Superior temporal gyrus (tissue), 1 donor: ENCODE data around the gene EMSY.

Experiments used
- DNase-seq: peaks from one replicate; pipeline ENCODE4 v3.0.0-alpha.2; 2016; ENCODE audit errors: extremely low spot score

Gene EMSY

DNA sequence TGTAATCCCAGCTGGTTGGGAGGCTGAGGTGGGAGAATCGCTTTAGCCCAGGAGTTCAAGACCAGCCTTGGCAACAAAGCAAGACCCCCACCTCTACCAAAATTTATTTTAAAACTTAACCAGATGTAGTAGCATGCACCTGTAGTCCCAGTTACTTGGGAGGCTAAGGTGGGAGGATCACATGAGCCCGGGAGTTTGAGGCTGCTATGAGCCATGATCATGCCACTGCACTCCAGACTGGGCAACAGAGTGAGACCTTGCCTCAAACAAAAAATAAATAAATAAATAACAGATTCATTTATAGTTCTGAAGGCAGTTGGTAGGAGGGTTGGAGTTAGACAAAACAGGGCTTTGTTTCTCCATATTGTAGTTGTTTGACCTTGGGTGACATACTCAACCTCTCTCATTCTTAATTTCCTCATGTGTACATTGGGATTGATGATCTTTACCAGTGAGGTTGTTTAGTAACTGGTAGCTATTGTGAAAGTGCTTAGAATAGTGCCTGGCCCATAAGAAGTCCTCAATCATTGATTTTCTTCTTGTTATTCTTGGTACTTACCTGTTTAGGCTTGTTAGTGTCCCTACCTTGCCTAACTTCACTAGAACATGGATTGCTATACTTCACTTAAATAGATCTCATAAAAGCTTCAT lies 79.1 kb downstream of the EMSY start:
- no peak for DNase-seq

DNA sequence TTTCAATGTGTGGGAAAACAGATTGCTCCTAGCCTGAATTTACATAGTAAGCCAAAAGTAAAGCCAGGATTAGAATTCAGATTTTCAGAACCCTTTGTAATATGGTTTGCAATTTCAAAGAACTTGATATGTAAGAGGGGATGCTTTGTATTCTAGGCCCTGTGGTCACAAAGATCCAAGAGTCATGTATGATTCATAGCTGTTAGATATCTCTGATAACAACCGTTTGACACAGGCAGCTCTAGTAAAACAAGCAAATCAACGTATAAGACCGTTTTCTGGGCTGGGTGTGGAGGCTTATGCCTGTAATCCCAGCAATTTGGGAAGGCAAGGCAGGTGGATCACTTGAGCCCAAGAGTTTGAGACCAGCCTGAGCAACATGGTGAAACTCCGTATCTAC lies 79.6 kb downstream of the EMSY start:
- DNase-seq = no peak

DNA sequence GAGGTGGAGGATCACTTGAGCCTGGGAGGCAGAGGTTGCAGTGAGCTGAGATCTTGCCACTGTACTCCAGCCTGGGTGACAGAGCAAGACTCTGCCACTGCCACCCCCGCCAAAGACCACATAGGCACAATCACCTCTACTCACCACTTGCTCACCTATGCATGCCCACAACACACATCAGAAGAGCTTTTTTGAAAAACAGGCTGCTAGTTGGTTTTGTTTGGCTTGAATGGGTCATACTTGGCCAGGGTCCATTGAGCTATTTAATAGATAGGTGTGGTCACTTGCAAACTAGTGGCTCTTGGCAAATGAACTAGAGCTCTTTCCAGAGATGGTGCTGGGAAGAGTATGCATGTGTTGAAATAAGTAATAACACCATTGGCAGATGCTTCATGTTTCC lies 80.1 kb downstream of the EMSY start:
- no peak for DNase-seq

DNA sequence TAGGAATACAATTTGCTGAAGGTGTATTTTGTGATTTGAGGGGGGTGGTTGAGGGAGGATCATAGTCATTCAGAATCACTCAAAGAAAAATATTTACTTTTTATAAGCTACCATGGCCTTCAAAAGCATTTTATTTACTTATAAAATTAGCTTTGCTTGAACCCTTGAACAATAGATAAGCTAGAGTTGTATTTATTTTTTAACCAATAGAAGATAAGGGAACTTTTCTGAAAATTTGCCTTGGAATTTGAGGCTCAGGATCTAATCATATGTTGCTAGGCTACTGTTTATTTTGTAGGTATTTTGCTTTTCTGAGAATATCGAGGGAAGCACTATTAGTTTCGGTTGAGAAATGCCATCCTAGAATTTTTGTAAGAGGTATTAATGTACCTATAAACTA lies 82.1 kb downstream of the EMSY start:
- DNase-seq = no peak

DNA sequence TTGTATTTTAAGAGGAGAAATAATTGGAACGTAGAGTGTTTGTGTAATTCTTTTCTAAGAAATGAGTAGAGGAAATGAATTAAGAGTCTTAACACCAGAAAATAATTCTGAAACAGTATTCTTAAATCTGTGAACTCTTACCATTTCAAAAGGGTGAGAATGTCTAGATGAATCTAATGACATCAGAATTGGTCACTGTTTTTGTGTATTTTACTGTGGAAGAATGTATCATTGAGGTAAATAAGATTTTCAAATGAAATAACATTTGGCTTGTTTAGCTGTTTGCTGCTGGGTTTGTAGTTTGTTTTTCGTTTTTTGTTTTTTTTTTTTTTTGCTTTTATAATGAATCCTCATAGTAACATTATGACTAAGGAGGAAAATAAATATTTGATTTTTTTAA lies 97.6 kb downstream of the EMSY start:
- DNase-seq = no peak

DNA sequence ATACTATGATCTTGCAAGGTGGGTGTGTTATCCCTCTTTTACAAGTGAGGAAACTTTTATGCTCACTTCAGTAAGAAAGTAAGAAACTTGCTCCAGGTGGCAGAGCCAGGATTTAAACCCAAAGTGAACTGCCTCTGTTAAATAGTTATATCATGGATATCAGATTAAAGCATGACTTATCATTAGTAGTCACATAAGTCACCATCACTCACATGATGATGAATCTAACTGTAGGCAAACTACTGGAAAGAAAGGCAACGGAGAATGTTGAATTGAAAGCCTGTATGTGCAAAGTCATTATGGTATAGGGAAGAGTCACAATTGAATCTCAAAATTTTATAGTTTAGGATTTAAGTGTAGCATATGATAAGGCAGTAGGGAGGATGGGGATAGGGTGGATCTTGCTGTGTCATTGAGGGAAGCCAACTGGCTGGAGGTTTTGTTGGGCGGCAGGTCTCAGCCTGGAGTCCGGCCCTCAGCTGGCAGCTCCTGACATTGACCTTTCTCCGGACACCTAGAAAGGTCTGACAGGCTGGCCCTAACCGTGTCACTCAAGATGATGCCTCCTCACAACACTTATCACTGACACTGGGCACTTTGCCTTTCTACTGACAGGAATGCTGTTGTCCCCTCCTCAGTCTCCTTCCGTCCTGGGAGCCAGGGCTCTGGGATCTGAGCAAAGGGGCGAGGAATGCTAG lies 98.3 kb downstream of the EMSY start:
- no peak for DNase-seq

DNA sequence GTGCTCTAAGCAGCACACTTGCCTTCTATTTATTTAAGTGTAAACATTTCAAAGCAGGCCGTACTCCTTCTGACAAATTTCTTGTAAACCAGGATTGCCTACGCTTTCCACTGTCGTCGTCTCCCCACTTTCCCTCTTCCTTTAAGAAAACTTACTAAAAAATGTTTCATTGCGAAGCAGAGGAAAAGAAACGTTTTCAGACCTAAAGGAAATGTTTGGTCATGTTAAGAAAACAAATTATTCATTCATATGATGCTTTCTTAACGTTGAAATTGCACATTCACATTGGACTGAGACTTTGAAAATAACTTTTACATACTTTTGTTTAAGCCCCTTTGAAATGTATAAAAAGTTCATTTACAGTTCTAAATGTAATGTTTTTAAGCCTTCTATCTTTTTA lies 106.0 kb downstream of the EMSY start:
- no peak for DNase-seq

DNA sequence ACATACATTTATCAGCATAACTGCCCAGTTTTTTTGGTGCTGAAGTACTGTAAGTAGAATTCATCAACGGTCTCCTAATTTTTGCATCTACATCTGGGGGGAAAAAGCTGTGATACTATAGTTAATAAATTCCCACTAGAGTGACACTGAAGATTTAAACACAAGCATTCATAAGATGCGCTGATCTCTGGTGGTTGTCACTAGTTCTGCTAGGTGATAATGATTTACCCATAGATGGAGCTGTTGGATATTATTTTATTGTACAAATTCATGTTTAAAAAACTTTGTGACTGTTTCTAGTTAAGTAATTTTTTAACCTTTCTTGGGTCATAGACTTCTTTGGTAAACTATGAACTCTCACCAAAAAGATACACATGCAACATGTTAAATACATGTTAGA lies 106.6 kb downstream of the EMSY start:
- DNase-seq = no peak

DNA sequence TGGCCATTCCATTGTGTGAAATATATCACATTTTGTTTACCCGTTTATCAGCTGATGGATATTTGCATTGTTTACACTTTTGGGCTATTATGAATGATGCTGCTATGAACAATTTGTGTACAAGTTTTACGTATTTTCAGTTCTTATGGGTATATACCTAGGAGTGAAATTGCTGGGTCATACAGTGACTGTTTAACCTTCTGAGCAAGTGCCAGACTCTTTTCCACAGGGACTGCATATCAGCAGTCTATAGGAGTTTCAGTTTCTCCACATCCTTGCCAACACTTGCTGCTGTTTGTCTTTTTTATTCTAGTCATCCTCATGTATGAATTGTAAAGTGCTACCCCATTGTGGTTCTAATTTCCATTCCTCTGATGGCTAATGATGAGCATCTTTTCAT lies 108.2 kb downstream of the EMSY start:
- no peak for DNase-seq

DNA sequence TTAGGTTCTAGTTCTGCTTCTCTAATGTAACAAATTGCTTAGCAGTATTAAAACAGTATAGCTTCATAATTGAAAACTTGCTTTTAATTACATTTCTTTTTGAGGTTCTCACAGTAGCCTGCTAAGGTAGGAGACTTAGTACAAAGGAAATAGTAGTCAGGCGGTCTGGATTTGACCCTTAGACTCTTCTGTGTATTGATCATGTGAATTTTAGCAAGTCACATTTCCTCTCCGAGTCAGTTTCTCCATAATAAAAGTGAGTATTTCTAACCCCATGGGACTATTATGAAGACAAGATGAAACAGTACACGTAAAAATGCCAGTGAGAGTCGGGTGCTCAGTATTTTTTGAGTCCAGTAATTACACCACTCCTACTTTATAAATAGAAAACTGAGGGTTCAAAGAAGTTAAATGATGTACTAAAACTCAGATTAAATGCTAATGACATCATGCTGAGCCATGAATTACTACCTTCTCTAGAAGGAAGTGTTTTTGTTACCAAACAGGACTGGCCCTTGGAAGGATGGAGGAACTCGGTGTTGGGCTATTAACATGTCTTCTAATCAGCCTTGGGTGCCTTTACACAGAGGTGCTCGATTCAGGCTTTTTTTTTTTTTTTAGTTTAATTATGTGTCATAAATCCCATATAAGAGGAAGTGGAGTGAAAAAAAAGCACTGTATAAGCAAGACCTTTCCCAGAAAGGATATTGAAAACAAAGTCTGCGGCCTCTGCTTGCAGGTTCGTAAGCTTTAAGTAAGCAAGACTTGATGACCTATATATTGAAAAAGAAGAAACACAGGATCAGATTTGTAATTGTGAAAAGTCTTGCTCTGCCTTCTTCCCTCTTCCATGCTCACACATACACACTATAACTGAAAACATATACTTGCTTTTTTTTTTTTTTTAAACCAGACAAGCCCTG lies 109.0 kb downstream of the EMSY start:
- DNase-seq = no peak

DNA sequence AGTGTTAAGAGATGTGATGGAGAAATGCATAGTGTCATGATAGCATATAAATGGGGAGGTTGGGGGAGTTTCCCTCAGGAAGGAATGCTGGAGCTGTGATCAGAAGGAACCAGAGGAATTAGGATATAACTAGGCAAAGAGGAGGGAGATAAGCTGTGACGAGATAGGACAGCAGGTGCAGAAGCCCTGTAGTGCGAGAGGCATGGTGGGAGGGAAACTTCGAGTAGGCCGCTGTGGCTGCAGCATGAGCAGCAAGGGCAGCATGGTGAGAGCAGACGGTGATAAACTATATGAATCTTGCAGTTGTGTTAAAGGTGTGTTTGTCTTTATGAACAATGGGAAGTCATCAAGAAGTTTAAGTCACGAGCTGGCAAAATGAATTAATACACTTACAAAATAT lies 109.9 kb downstream of the EMSY start:
- DNase-seq = no peak

DNA sequence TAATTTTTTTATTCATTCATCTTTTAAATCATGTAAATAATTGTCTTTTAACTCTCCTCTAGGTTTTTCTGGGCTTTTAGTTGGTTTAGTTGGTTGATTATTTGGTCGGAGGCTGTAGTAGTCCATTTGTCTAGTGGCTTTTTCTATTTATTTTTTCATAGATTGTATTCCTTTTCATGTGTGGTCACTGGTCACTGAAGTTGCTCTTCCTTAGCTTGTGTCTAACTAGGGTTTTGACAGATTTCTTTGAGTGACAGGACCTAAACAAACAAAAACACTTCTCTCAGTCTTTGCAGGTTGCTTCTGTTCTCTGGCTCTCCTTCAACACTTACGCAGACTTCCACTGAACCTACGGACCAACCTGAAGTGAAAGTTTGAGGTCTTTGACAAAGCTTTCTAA lies 112.6 kb downstream of the EMSY start:
- no peak for DNase-seq

DNA sequence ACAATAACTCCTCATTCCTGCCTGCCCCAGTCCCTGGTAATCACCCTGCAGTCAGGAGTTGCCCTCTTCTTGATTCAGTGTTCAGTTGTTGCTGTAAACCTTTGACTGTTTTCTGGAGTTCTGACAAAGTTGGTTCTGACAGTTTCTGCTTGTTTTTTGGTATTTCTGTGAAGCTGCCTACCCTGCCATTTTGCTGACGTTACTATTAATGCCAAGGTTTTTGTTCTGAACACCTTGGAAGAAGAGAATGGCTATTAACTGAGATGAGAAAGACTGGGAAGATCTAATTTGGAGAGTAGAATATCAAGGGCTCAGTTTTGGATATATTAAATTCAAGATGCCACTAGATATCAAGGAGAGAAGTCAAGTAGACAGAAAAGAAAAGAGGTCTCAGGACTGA lies 113.7 kb downstream of the EMSY start:
- DNase-seq = no peak

DNA sequence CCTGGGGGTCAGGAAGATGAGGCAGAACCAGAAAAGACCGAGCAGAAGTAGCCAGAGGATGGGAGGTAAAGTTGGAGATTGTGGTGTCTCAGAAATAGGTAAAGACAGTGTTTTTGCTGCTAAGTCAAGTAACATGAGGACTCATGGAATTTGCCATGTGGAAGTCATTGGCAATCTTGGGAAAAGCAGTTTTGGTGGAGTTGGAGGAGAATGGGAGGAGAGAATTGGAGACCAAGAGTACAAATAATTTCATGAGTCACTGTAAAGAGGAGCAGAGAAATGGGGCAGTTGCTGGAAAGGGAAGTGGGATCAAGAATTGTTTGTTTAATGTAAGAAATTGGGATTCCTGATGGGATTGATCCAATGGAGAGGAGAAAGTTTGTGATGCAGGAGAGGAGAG lies 114.1 kb downstream of the EMSY start:
- DNase-seq = no peak

DNA sequence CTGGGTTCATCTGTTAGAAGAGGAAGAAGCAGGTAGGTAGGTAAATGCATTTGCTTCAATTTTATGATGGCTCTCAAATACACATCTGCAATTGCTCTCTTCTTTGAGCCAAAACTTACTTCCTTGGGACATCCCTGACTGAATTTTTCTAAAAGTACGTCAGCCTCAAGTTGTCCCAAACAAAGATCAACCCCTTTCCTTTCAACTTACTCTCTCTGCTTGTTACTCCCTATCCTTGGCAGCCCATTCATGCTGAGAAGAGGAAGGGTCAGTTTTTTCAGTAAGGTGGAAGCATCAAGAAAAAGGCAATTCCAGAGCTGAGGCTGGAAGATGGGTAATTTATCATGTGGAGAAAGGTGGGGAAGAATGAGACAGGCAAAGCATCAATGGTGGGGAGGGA lies 114.5 kb downstream of the EMSY start:
- DNase-seq = no peak

DNA sequence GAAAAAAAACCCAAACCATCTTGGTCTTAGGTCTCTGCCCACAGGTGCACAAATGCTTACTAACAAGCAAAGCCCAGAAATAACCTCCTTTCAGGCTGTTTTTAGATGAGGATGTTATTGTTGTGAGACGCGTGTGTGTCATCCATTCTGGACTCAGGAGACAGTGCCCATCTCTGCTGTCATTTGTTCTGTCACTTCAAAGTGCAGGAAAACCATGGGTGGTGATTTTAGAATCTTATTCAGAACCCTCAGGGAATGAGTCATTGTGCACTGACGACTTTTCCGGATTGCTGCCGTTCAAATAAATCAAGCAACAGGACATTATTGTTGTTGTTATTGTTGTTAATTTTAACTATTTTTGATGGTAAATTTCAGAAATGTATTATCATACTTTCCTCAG lies 115.4 kb downstream of the EMSY start:
- DNase-seq = no peak

DNA sequence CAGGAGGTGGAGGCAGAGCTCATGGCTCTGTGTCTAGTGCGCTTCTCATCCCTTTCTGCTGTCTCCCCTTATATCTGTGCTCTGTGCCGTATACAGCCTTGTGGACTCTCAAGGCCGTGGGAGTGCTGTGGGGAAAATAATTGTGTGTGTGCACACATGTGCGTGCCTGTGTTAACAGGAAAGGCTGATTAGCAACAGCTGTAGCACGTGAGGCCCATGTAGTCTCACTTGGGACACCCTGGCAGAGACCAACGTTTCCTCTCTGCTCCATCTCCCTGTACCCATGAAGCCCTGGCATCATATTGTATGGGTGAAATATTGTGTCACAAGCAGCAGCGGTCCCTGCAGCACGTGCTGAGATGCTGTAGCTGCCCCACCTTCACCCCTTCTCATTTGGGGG lies 116.4 kb downstream of the EMSY start:
- no peak for DNase-seq

DNA sequence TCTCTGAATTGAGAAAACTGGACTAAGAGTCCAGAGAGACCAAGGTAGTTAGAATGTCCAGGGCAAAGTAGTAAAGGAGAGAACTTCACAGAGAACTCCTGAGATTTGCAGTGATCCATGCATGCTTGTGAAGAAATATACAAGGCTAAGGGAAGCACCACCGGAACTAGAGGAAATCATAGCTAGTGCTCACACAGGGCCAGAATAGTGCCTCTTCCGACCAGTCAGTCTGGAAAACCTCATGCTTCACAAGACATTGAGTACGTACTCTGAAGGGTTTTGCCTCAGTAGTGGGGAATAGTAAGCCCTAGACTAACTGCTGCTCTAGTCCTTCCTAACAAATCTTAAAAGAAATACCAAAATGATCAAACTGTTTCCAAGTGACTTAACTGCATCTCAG lies 117.7 kb downstream of the EMSY start:
- no peak for DNase-seq

DNA sequence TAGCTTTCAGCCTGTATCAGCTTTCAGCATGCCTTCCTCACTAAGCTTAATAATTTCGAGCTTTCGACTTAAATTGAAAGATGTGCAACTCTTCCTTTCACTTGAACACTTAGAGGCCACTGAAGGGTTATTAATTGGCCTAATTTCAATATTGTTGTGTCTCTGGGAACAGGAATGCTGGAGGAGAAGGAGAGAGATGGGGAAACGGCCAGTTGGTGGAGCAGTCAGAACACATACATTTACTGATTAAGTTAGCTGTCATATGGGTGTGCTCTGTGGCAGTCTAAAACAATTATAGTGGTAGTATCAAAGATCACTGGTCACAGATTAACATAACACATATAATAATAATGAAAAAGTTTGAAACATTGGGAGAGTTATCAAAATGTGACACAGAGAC lies 119.5 kb downstream of the EMSY start:
- DNase-seq = no peak

DNA sequence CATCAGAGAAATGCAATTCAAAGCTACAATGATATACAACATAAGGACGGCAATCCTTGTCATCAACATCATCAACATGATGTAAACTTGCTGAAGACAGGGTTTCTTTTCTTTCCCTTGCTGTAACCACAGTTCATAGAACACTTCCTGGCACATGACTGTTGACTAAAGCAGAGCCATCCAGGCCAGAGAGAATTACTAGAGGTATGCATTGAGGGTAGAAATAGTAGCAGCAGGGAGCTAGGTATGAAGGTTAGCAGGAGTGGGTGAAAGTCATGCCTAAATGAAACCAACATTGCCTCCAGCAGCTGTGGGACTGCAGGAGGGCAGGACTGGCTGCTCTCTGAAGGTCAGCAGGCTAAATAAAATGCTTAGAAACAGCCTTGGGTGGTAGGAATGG lies 122.0 kb downstream of the EMSY start:
- DNase-seq = no peak

DNA sequence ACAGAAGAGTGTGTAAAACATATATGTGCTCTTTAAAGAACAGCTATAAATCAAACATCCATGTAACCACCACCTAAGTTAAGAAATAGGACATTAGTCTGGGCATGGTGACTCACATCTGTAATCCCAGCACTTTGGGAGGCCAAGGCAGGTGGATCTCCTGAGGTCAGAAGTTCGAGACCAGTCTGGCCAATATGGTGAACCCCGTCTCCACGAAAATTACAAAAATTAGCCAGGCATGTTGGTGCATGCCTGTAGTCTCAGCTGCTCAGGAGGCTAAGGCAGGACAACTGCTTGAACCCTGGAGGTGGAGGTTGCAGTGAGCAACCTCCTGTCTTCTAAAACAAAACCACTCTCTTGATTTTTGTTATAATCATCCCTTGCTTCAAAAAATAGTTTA lies 122.4 kb downstream of the EMSY start:
- DNase-seq = no peak

DNA sequence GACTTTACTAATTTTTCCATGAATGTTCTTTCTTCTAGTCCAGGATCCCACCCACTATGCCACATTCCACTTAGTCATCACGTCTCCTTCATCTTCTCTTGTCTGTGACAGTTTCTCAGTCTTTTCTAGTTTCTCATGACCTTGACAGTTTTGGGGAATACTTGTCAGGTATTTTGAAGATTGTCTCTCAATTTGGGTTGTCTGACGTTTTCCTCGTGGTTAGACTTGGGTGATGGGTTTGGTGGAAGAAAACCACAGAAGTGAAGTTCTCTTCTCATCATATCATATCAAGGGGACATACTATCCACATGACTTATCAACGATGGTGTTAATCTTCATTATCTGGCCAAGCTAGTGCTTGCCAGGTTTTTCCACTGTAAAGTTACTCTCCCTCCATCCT lies 123.3 kb downstream of the EMSY start:
- no peak for DNase-seq

DNA sequence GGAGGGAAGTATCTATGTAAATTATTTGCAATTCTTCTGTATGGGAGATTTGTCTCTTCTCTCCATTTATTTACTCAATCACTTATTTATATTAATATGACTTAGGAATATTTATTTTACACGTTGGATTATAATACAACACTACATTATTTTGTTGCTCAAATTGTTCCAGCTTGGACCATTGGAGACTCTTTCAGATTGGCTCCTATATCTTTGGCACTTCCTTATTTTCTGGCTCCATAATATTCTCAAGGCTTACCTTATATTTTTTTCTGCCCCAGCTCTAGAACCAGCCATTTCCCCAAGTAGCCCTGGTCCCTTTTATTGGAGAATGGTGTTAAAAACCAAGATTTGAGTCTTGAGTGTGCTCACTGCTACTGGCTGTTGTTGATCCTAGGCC lies 123.8 kb downstream of the EMSY start:
- no peak for DNase-seq
